PC-9 (cell line): ENCODE results near the gene SLC9B1.

ENCODE experiments used
- CTCF ChIP-seq: fragments of 200-600 bp; sonication (generic); conservative IDR thresholded peaks from 2 replicates; pipeline ENCODE4 v1.6.1; 2017; ENCODE audit warnings: mixed run types, antibody characterized with exemption, mild to moderate bottlenecking, moderate library complexity
- EZH2 ChIP-seq: fragments of 200-600 bp; sonication (generic); IDR thresholded peaks from 2 replicates; pipeline ENCODE4 v1.8.0; 2017; ENCODE audit warnings: antibody characterized with exemption, low read depth

- TF ChIP-seq CTCF (peak; percentile 61), EZH2 (no peak)
Observed at GRCh38 chr4:103046416-103047290, 27.1 kb upstream of the SLC9B1 start.
